Neural cell (in vitro differentiated cells): Measurements from ENCODE around the gene TACC3.

Source experiments
- CTCF ChIP-seq: fragments of 450-650 bp; IDR thresholded peaks from 2 replicates; pipeline ENCODE4 v1.5.1; 2014; ENCODE audit warnings: antibody characterized with exemption, mild to moderate bottlenecking, moderate library complexity; ENCODE audit not compliant: poor library complexity, severe bottlenecking
- EP300 ChIP-seq: fragments of 450-650 bp; conservative IDR thresholded peaks from 2 replicates; pipeline ENCODE4 v1.6.1; 2014; ENCODE audit warnings: antibody characterized with exemption, mild to moderate bottlenecking, moderate library complexity; ENCODE audit not compliant: poor library complexity, severe bottlenecking
- EZH2 ChIP-seq: fragments of 200-600, 300-800 bp; shearing (Covaris generic), sonication (generic); IDR thresholded peaks from 2 replicates; pipeline ENCODE4 v1.6.1; 2014; ENCODE audit warnings: antibody characterized with exemption, low read length, borderline replicate concordance, mild to moderate bottlenecking; ENCODE audit not compliant: insufficient read depth, poor library complexity, severe bottlenecking
- POLR2AphosphoS5 ChIP-seq: IDR thresholded peaks from 2 replicates; pipeline ENCODE4 v1.6.1; 2012
- RAD21 ChIP-seq: fragments of 450-650 bp; conservative IDR thresholded peaks from 2 replicates; pipeline ENCODE4 v1.6.1; 2014; ENCODE audit warnings: antibody characterized with exemption, mild to moderate bottlenecking, moderate library complexity
- REST ChIP-seq: IDR thresholded peaks from 2 replicates; pipeline ENCODE4 v1.6.1; 2012; ENCODE audit warnings: borderline replicate concordance
- SMC3 ChIP-seq: fragments of 450-650 bp; conservative IDR thresholded peaks from 2 replicates; pipeline ENCODE4 v1.6.1; 2014; ENCODE audit warnings: antibody characterized with exemption, mild to moderate bottlenecking, moderate library complexity; ENCODE audit not compliant: poor library complexity
- TAF1 ChIP-seq: IDR thresholded peaks from 2 replicates; pipeline ENCODE4 v1.6.1; 2012; ENCODE audit warnings: low read depth

- TF ChIP-seq CTCF (no peak), EZH2 (no peak), REST (no peak), POLR2AphosphoS5 (no peak), TAF1 (no peak), EP300 (no peak), SMC3 (no peak), RAD21 (no peak)
These were observed 42.3 kb downstream of the TACC3 start for GRCh38 chr4:1763550-1764080.
